B cell (primary cell): ENCODE data around the gene LRCOL1. TPM values are rescaled to one million over a fixed set of nuclear protein-coding genes. Genes with fewer than 3 reads are reported as not detected.

Experiments used
- ATAC-seq: fragments of 200-7000 bp; cut with Tn5 transposase; one replicate; pipeline ENCODE4 v1.10.0; 2021; ENCODE audit warnings: low read depth, mild to moderate bottlenecking, moderate number of reproducible peaks, moderate library complexity
- CTCF ChIA-PET: fragments of 350-600 bp; sonication (Branson Sonifier 250); formaldehyde crosslinking; loops from one replicate; lab custom pipeline; 2021; ENCODE audit warnings: antibody characterized with exemption, inconsistent platforms; lab: Charles Lee
- POLR2A ChIA-PET: fragments of 350-600 bp; sonication (Branson Sonifier 250); formaldehyde crosslinking; loops from one replicate; lab custom pipeline; 2021; ENCODE audit warnings: antibody characterized with exemption; lab: Charles Lee
- DNase-seq: peaks from one replicate; pipeline ENCODE4 v3.0.0; 2013
- H2AFZ ChIP-seq: 2 replicates; pipeline ENCODE4 v1.6.1; 2012; ENCODE audit warnings: mild to moderate bottlenecking, low read depth, low read length; ENCODE audit not compliant: insufficient read depth, poor library complexity, severe bottlenecking
- H3K27ac ChIP-seq, 2 donors: 1 replicate in 1 of 2; 2 replicates in 1 of 2; pipeline ENCODE4 v1.5.1; 2012 to 2013; ENCODE audit warnings: low read length in 2 of 2, mild to moderate bottlenecking in 2 of 2, moderate library complexity in 1 of 2
- H3K27me3 ChIP-seq, 4 experiments: fragments of 200-600 bp in 1 of 4; sonication (generic) in 1 of 4; replicated peaks in 1 of 4; 1 replicate in 2 of 4; 2 replicates in 2 of 4; pipeline versions ENCODE4 v1.6.1 to v1.7.0; 2013 to 2016; ENCODE audit warnings: low read length in 3 of 4, mild to moderate bottlenecking in 2 of 4, mixed read lengths in 1 of 4, moderate library complexity in 1 of 4; ENCODE audit not compliant: insufficient read depth in 4 of 4, control insufficient read depth in 3 of 4; ENCODE audit errors: control extremely low read depth in 1 of 4
- H3K36me3 ChIP-seq, 2 experiments: replicated peaks in 1 of 2; 1 replicate in 1 of 2; 2 replicates in 1 of 2; pipeline versions ENCODE4 v1.6.1 to v1.7.1; 2013; ENCODE audit warnings: low read length in 1 of 2; ENCODE audit not compliant: insufficient read depth in 2 of 2, control insufficient read depth in 1 of 2; ENCODE audit errors: control extremely low read depth in 1 of 2, extremely low read depth in 1 of 2
- H3K4me1 ChIP-seq, 2 donors: fragments of 200-600 bp in 1 of 2; sonication (generic) in 1 of 2; 1 replicate in 1 of 2; 2 replicates in 1 of 2; pipeline versions ENCODE4 v1.5.1 to v1.6.1; 2013 to 2017; ENCODE audit warnings: low read length in 2 of 2; ENCODE audit not compliant: control insufficient read depth in 2 of 2, insufficient read depth in 2 of 2
- H3K4me2 ChIP-seq: replicated peaks from 2 replicates; pipeline ENCODE3; 2012; ENCODE audit warnings: mild to moderate bottlenecking, low read depth, low read length; ENCODE audit not compliant: poor library complexity, severe bottlenecking
- H3K4me3 ChIP-seq, 5 experiments: fragments of 200-600 bp in 1 of 5; sonication (generic) in 1 of 5; 1 replicate in 3 of 5; 2 replicates in 2 of 5; pipeline versions ENCODE4 v1.5.1 to v1.7.0; 2011 to 2016; ENCODE audit warnings: low read length in 4 of 5, mild to moderate bottlenecking in 4 of 5, low read depth in 2 of 5, control low read depth in 1 of 5, moderate library complexity in 1 of 5; ENCODE audit not compliant: insufficient read depth in 1 of 5; ENCODE audit errors: control extremely low read depth in 1 of 5, extremely low read depth in 1 of 5
- H3K79me2 ChIP-seq: fragments of 200-600 bp; sonication (generic); one replicate; pipeline ENCODE4 v1.6.0; 2016; ENCODE audit warnings: low read length; ENCODE audit not compliant: control insufficient read depth, insufficient read depth
- H3K9ac ChIP-seq: fragments of 200-600 bp; sonication (generic); 2 replicates; pipeline ENCODE4 v1.6.1; 2017; ENCODE audit warnings: mild to moderate bottlenecking, low read length, moderate library complexity
- H3K9me3 ChIP-seq, 3 donors: one replicate each; pipeline versions ENCODE4 v1.6.1 to v1.7.1; 2013; ENCODE audit warnings: low read length in 2 of 3; ENCODE audit not compliant: control insufficient read depth in 2 of 3, insufficient read depth in 1 of 3; ENCODE audit errors: control extremely low read depth in 1 of 3
- H4K20me1 ChIP-seq: 2 replicates; pipeline ENCODE4 v1.6.0; 2012; ENCODE audit warnings: mild to moderate bottlenecking, low read length; ENCODE audit not compliant: insufficient read depth, control insufficient read depth, poor library complexity, severe bottlenecking
- H3K27ac Mint-ChIP-seq: one replicate; pipeline ENCODE4 v1.8.0; 2021; ENCODE audit warnings: mixed read lengths
- H3K27me3 Mint-ChIP-seq: one replicate; pipeline ENCODE4 v1.8.0; 2021; ENCODE audit warnings: mixed read lengths
- H3K4me1 Mint-ChIP-seq: one replicate; pipeline ENCODE4 v1.8.0; 2021; ENCODE audit warnings: mixed read lengths
- H3K4me3 Mint-ChIP-seq: one replicate; pipeline ENCODE4 v1.8.0; 2021; ENCODE audit warnings: mixed read lengths
- H3K9me3 Mint-ChIP-seq: one replicate; pipeline ENCODE4 v1.8.0; 2022; ENCODE audit warnings: mixed read lengths; ENCODE audit not compliant: insufficient read depth
- EZH2 ChIP-seq: IDR thresholded peaks from 2 replicates; pipeline ENCODE4 v1.6.1; 2012; ENCODE audit warnings: borderline replicate concordance, low read depth, mild to moderate bottlenecking, moderate library complexity, low read length; ENCODE audit not compliant: insufficient read depth, poor library complexity, severe bottlenecking
- WGBS: methylation state at CpG from one replicate; pipeline ENCODE4 v1.1.5; 2013; ENCODE audit warnings: missing lambda C conversion rate; ENCODE audit not compliant: insufficient coverage; 5-methylcytosine and 5-hydroxymethylcytosine counted together
- intact Hi-C: fragments of 100-400 bp; cut with micrococcal nuclease; formaldehyde crosslinking; loops from one replicate; pipeline ENCODE4 v1.10.0; 2022
- polyA plus RNA-seq: library from polyadenylated mRNA; depleted of rRNA; stranded (reverse); fragments of >200 nt; gene quantifications from 2 replicates; pipeline ENCODE4 v1.2.3, GENCODE V29; 2012
- total RNA-seq, 2 donors: library from RNA; stranded (reverse); fragments of 120-200 nt in 1 of 2; gene quantifications; 1 replicate in 1 of 2; 2 replicates in 1 of 2; pipeline versions ENCODE4 v1.2.3 to v1.2.4, GENCODE V29; 2013 to 2022
- TF ChIP-seq, protein P1 (sequence below): fragments of 200-600 bp; IDR thresholded peaks from one replicate; pipeline ENCODE4 v1.8.0; 2022; ENCODE audit warnings: antibody characterized with exemption, mild to moderate bottlenecking

LRCOL1 gene
- total and polyA plus RNA-seq, 2 donors (not counting 1 experiment from before 2014, with no cell fraction given), result not detected

DNA sequence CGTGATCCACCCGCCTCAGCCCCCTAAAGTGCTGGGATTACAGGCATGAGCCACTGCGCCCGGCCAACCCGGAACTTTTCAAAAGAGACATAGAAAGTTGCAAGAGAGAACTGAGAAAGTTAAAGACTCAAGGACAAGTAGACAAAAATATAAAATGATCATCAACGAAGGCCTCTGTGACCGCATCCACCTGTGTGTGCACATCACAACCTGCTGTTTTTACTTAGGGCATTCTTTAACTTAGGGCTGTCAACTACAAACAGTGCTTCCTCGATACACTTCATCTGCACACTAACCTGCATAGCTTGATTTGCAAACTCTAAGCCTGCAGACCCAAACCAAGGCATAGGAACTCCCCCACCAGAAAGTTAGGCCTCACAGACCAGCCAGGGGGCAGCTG, 23.0 kb upstream of the LRCOL1 start:
- POLR2A ChIA-PET, result no interaction called here

DNA sequence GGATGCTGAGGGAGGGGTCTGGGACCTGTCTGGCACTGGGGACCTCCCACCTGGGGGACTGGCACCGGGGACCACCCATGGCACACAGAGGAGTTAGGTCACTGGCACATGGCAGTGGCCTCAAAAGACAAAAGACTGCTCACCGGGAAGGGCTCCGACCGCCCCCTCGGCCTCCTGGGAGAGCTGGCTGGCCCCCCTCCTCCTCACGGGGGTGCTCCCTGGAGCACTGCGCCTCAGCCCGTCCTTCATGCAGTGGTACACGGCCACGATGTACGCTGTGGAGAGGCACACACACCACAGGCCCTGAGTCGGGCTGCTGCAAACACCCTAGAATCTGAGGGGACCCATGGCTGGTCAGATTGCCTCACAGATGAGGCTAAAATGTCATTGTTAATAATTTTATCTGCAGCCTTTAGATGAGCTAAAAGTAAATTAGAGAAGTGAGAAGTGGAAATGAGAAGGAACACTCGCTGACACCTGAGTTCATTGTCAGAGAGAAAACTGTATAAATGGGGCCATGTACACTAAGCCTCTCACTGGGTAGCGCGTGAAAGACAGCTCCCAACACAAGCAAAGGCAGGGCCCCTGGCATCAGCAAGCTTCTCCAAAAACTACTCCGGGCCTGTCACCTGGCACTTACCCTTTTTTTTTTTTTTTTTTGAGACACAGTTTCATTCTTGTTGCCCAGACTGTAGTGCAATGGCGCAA, 22.3 kb upstream of the LRCOL1 start:
- H3K4me1 ChIP-seq, result peaks cover 0 to 25% of the 10 kb centered on the region in 2 donors
- H3K27me3 Mint-ChIP-seq, result no peaks in the 10 kb centered on the region
- no peak overlapping the region for H2AFZ ChIP-seq
- TF ChIP-seq, protein P1, sequence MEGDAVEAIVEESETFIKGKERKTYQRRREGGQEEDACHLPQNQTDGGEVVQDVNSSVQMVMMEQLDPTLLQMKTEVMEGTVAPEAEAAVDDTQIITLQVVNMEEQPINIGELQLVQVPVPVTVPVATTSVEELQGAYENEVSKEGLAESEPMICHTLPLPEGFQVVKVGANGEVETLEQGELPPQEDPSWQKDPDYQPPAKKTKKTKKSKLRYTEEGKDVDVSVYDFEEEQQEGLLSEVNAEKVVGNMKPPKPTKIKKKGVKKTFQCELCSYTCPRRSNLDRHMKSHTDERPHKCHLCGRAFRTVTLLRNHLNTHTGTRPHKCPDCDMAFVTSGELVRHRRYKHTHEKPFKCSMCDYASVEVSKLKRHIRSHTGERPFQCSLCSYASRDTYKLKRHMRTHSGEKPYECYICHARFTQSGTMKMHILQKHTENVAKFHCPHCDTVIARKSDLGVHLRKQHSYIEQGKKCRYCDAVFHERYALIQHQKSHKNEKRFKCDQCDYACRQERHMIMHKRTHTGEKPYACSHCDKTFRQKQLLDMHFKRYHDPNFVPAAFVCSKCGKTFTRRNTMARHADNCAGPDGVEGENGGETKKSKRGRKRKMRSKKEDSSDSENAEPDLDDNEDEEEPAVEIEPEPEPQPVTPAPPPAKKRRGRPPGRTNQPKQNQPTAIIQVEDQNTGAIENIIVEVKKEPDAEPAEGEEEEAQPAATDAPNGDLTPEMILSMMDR, result no peak
- no peak for TF ChIP-seq EZH2
- H3K9me3 ChIP-seq, result no peaks in the 10 kb centered on the region
- POLR2A ChIA-PET, result interaction anchor here (0.7 kb wide), 1 partner anchor 75 kb away, joined by 3 read pairs; no protein-coding TSS in a partner anchor
- H3K9ac ChIP-seq, result no peak overlapping the region
- ATAC-seq (peak; percentile 65), DNase-seq (peak; percentile 69)
- no peaks in the 10 kb centered on the region for H3K79me2 ChIP-seq
- WGBS, result 70% methylated on average over 17 of the region's 17 CpGs
- no peak overlapping the region for H3K4me3 ChIP-seq
- H3K4me1 Mint-ChIP-seq, result peaks cover 20% of the 10 kb centered on the region
- intact Hi-C loops, result no loop called here
- H3K36me3 ChIP-seq, result peaks cover 3 to 30% of the 10 kb centered on the region in 2 experiments
- no peaks in the 10 kb centered on the region for H3K27me3 ChIP-seq
- no peaks in the 10 kb centered on the region for H3K9me3 Mint-ChIP-seq
- CTCF ChIA-PET, result interaction anchor here (0.9 to 1.7 kb wide), 2 partner anchors 15 to 18 kb away, joined by 4 read pairs; no protein-coding TSS in a partner anchor
- H4K20me1 ChIP-seq, result no peaks in the 10 kb centered on the region
- peak overlapping the region; percentile 50 for H3K27ac Mint-ChIP-seq
- H3K4me2 ChIP-seq, result no peak overlapping the region
- H3K27ac ChIP-seq, result no peak overlapping the region
- no peak overlapping the region for H3K4me3 Mint-ChIP-seq

More for the DNA sequence above, 23.0 kb upstream of the LRCOL1 start:
- intact Hi-C loops, result no loop called here
- Mint-ChIP-seq H3K9me3 (no peaks in the 10 kb centered on the region), H3K4me1 (peaks cover 20% of the 10 kb centered on the region), H3K4me3 (no peak overlapping the region), H3K27me3 (no peaks in the 10 kb centered on the region), H3K27ac (peak overlapping the region; percentile 26)
- Histone ChIP-seq H3K9ac (no peak overlapping the region), H3K36me3 (peaks cover 3 to 32% of the 10 kb centered on the region in 2 experiments), H3K27me3 (no peaks in the 10 kb centered on the region), H3K9me3 (no peaks in the 10 kb centered on the region), H3K79me2 (no peaks in the 10 kb centered on the region), H3K4me3 (no peak overlapping the region), H3K4me2 (no peak overlapping the region), H3K4me1 (peaks cover 0 to 25% of the 10 kb centered on the region in 2 donors), H2AFZ (no peak overlapping the region), H3K27ac (no peak overlapping the region), H4K20me1 (no peaks in the 10 kb centered on the region)
- CTCF ChIA-PET, result interaction anchor here (0.9 to 1.7 kb wide), 2 partner anchors 16 to 19 kb away, joined by 4 read pairs; no protein-coding TSS in a partner anchor
- no peak for DNase-seq
- no peak for ATAC-seq
- TF ChIP-seq, protein P1, result no peak
- TF ChIP-seq EZH2, result no peak
- 80% methylated on average over 3 of the region's 8 CpGs for WGBS
